GM19099 (cell line): Measurements from ENCODE around the gene SLITRK3.

Experiments used
- POLR2A ChIP-seq: IDR thresholded peaks from 3 replicates; pipeline ENCODE4 v1.6.1; 2011; ENCODE audit warnings: low read depth; ENCODE audit not compliant: insufficient read length; ENCODE audit errors: extremely low read depth

Gene SLITRK3

GRCh38 chr3:165195640-165196576 lies at the start of gene SLITRK3:
TSS of gene SLITRK3 (minus strand) at chr3:165196384. CDS start at chr3:165190830, 5,554 bp downstream.
- TF ChIP-seq POLR2A: no peak

- no peak for TF ChIP-seq POLR2A
Measured at GRCh38 chr3:165243597-165243996, 47.4 kb upstream of the SLITRK3 start.

GRCh38 chr3:165233501-165234195 lies 37.5 kb upstream of the SLITRK3 start:
- TF ChIP-seq POLR2A: no peak

- TF ChIP-seq POLR2A: no peak
Measured at GRCh38 chr3:165225604-165226003, 29.4 kb upstream of the SLITRK3 start.

- TF ChIP-seq POLR2A: no peak
Measured at GRCh38 chr3:165217739-165218138, 21.6 kb upstream of the SLITRK3 start.

- no peak for TF ChIP-seq POLR2A
Measured at GRCh38 chr3:165212580-165212979, 16.4 kb upstream of the SLITRK3 start.

- no peak for TF ChIP-seq POLR2A
Measured at GRCh38 chr3:165211721-165212120, 15.5 kb upstream of the SLITRK3 start.

GRCh38 chr3:165210727-165211126 lies 14.5 kb upstream of the SLITRK3 start:
- no peak for TF ChIP-seq POLR2A

- TF ChIP-seq POLR2A: no peak
Measured at GRCh38 chr3:165210132-165210531, 13.9 kb upstream of the SLITRK3 start.

GRCh38 chr3:165206454-165207266 lies 10.5 kb upstream of the SLITRK3 start:
- no peak for TF ChIP-seq POLR2A

- no peak for TF ChIP-seq POLR2A
Measured at GRCh38 chr3:165204445-165204844, 8.3 kb upstream of the SLITRK3 start.

GRCh38 chr3:165202995-165203394 lies 6.8 kb upstream of the SLITRK3 start:
- no peak for TF ChIP-seq POLR2A

GRCh38 chr3:165201964-165202363 lies 5.8 kb upstream of the SLITRK3 start:
- TF ChIP-seq POLR2A: no peak

- TF ChIP-seq POLR2A: no peak
Measured at GRCh38 chr3:165197481-165197800, 1.3 kb upstream of the SLITRK3 start.
